NB4 (cell line): ENCODE data around the gene NUFIP2.
"Not testable (repeated sequence)": the region's sequence is repeated elsewhere in the genome, so short reads cannot be mapped to it uniquely, and the experiment has no call there.

Experiments used
- DNase-seq: peaks from one replicate; pipeline ENCODE4 v3.0.0; 2010; ENCODE audit warnings: low read depth
- H3K4me3 ChIP-seq: one replicate; pipeline ENCODE4 v1.5.1; 2011; ENCODE audit warnings: mild to moderate bottlenecking, low read depth, low read length, moderate library complexity
- CTCF ChIP-seq: IDR thresholded peaks from one replicate; pipeline ENCODE4 v1.5.1; 2012; ENCODE audit warnings: low read depth, low read length
- MAX ChIP-seq: IDR thresholded peaks from 2 replicates; pipeline ENCODE4 v1.6.1; 2011; ENCODE audit warnings: low read depth, low read length
- MYC ChIP-seq: IDR thresholded peaks from 2 replicates; pipeline ENCODE4 v1.6.1; 2011; ENCODE audit warnings: low read depth, low read length
- POLR2A ChIP-seq: IDR thresholded peaks from 2 replicates; pipeline ENCODE4 v1.6.1; 2011; ENCODE audit warnings: mild to moderate bottlenecking; ENCODE audit not compliant: insufficient read length; ENCODE audit errors: extremely low read depth

The NUFIP2 gene

GRCh38 chr17:29283496-29283895 is 10.5 kb downstream of the NUFIP2 start:
- peak overlapping the region; percentile 51 for H3K4me3 ChIP-seq
- no peak for DNase-seq
- TF ChIP-seq MAX (no peak), CTCF (peak; percentile 12)

- DNase-seq, result peak; percentile 63
- H3K4me3 ChIP-seq, result no peak overlapping the region
- TF ChIP-seq POLR2A (no peak), MAX (no peak), CTCF (no peak), MYC (no peak)
These were observed 14.4 kb downstream of the NUFIP2 start for GRCh38 chr17:29279397-29280070.

GRCh38 chr17:29278692-29279091 is 15.3 kb downstream of the NUFIP2 start:
- DNase-seq, result no peak
- no peak for TF ChIP-seq CTCF
- no peak for TF ChIP-seq POLR2A
- no peak for TF ChIP-seq MYC
- TF ChIP-seq MAX, result no peak
- H3K4me3 ChIP-seq, result peak overlapping the region; percentile 23

- no peak for DNase-seq
- no peak overlapping the region for H3K4me3 ChIP-seq
- TF ChIP-seq MAX (no peak), MYC (no peak), CTCF (no peak), POLR2A (no peak)
These were observed 20.0 kb downstream of the NUFIP2 start for GRCh38 chr17:29273924-29274323.

GRCh38 chr17:29271980-29272379 is 22.0 kb downstream of the NUFIP2 start:
- H3K4me3 ChIP-seq, DNase-seq: not testable (repeated sequence)

GRCh38 chr17:29263916-29264315 is 30.0 kb downstream of the NUFIP2 start:
- no peak for DNase-seq
- TF ChIP-seq MAX (no peak), MYC (no peak), POLR2A (no peak), CTCF (no peak)

More at GRCh38 chr17:29263916-29264315, 30.0 kb downstream of the NUFIP2 start:
- no peak overlapping the region for H3K4me3 ChIP-seq
